HG02642 (cell line): ENCODE results near the gene SPDYE3.
"Not testable (repeated sequence)": the region's sequence is repeated elsewhere in the genome, so short reads cannot be mapped to it uniquely, and the experiment has no call there.

ENCODE experiments used
- ATAC-seq: cut with Tn5 transposase; IDR thresholded peaks from one replicate; pipeline ENCODE4 v1.9.1; 2021; ENCODE audit warnings: mild to moderate bottlenecking; ENCODE audit not compliant: unreplicated experiment, poor library complexity

SPDYE3 gene

DNA sequence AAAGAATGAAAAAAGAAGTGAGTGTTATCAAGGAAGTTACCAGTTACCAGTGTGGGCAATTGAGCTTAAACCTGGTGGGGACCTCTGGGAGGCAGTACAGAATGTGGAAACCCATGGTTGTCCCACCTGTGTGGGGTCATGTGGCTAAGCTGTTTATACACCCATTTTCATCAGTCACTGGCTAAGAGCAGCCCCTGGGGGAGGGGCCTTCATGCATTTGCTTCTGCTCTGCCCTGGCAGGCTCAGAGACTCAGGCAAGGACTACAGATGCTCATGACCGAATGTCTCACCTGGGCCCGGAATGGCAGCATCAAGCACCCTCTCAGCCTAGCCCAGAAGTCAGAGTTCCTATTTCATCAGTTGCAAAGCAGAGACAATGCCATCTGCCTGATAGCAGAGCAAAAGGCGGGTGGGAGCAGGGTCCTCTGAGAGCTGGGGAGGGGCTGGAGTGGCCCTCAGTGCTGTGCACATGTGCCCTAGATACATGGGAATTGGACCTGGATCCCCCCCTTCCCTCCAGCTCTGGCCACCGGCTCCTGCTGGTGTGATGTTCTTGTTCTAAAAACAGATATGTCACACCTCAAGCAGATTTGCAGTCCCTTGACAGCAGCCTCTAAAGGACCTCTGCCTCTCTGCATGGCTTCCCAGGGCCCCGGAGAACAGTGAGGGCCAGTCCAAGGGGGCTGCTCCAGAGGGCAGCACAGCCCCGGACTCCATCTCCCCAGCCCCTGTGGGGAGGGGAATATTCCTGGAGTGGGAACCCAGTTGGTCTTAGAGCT, 20.1 kb upstream of the SPDYE3 start:
- ATAC-seq, result not testable (repeated sequence)

DNA sequence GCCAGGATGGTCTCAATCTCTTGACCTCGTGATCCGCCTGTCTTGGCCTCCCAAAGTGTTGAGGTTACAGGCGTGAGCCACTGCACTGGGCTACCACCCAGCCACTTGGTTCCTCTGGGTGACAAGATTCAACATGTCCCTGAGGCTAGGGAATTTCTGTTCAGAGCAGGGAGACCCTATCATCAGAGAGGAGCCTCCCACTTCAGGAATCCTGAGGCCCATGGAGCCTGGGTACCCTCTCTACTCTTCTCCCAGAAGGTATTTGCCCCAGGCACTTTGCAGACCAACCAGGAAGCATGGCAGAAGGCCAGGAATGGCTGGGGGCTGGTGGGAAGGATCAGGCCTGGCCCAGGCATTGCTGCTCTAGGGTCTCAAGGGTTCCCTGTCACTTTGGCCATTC, 19.2 kb upstream of the SPDYE3 start:
- not testable (repeated sequence) for ATAC-seq

DNA sequence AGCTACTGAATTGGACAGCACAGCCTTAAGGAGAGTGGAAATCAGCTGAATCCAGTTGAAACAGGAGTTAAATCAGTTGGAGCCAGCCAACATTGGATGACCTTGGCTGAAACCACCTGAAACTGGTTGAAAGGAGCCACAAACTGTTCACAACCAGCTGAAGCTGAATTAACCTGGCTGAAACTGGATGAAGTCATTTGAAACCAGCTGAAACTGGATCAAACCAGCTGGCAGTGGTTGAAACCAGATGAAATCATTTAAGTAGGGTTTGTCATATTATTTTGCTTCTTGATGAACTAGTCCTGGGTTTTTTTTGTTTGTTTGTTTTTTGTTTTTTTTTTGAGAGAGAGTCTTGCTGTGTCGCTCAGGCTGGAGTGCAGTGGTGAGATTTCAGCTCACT, 15.3 kb upstream of the SPDYE3 start:
- not testable (repeated sequence) for ATAC-seq

DNA sequence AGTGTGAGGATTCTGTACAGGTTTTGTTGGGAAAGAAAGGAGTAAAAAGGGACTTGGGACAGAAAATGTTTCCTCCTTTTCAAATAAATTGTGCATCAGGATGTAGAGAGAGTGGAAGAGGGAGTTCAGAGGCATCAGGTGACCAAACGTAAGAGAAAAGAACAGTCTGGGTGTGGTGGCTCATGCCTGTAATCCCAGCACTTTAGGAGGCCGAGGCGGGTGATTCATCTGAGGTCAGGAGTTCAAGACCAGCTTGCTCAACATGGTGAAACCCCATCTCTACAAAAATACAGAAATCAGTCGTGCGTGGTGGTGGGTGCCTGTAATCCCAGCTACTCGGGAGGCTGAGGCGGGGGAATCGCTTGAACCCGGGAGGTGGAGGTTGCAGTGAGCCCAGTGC, 12.2 kb upstream of the SPDYE3 start:
- not testable (repeated sequence) for ATAC-seq

DNA sequence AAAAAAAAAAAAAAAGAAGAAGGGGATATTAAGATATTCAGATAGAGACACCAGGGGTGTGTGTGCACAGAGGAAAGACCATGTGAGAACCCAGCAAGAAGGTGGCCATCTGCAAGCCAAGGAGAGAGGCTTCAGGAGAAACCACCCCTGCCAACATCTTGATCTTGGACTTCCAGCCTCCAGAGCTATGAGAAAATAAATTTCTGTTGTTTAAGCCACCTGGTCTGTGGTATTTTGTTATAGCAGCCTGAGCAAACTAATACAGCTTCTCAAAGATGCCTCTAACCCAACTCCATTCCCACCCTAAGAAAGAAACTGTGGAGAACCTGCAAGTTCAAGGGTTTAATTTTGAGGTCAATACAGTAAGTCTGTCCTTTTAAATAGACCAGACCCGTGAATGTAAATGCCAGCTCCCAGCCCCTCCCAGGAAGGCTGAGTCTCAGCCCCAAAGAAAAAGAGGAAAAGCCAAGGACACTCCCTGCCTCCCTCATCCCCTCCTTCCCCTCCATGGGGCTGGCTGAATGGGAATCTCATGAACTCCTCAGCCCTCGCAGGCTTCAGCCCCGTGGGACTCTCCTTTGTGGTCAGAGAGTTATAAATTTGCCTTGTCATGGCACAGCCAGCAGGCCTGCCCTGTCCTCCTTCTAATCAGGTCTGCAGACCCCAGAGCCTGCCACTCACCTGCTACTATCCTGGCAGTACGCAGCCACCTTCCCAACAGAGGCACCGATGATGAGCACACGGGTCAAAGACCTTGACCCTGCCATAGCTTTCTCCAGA, 9.5 kb upstream of the SPDYE3 start:
- ATAC-seq, result not testable (repeated sequence)

DNA sequence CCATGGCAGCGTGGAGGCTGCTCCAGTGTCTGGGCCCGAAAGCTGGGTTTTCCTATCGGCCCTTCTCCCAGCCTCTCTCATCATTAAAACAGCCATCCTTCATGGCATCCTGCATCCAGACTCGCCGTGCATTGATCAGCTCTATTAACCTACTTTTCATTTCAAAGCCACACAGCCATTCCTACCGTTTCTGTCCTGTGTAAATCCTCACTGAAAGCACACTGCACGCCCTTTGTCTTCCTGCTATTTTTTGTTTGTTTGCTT, 8.9 kb upstream of the SPDYE3 start:
- not testable (repeated sequence) for ATAC-seq

DNA sequence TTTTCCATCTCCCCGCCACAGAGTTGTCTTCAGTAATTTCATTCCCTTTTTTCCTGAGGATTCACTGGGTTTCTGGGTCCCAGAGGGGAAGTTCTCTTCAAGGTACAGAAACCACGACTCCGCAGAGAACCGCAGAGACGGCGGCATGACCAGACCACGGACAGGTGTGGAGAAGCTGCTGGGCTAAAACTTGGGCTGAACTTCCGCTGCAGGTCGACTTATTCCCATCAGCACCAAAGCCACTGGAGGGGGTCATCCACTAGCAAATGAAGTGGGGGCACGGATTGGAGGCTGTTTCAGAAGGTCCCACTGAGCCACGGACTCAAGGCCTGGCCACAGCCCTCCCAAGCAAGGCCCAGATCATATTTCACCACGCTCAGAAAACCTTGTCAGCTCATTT, 3.0 kb upstream of the SPDYE3 start:
- ATAC-seq, result not testable (repeated sequence)

DNA sequence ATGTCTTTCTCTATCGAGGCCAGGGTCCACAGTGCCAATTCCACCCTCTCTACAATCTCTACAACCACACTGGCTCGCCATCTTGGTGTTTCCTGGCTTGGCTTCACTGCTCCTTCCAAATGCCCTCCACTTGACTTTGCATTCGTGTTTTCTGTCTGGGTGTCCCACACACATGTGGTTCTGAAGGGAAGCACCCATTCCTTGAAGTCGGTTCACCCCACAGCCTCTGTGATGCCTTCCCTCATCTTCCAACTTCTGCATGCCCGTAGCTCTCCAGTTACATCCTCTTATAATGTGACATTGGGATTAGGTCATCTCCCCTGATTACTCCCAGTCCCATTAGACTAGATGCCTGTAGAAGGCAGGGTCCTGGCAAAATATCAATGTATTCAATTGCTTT, 10.8 kb downstream of the SPDYE3 start:
- not testable (repeated sequence) for ATAC-seq

DNA sequence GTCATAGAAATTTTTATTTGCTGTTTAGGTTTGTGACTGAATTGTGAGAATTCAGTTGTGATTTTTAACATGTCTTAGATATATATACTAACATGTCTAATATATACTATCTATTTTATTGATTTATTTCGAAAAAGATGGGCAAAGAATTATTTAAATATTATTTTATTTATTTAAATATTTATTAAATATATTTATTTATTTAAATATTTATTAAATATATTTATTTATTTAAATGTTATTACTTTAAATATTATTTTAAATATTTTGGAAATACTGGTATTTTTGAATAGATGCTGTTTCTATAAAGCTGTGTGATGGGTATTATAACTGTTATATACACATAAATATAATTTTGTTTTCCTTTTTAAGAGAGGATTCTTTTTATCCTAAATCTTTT, 14.1 kb downstream of the SPDYE3 start:
- not testable (repeated sequence) for ATAC-seq

DNA sequence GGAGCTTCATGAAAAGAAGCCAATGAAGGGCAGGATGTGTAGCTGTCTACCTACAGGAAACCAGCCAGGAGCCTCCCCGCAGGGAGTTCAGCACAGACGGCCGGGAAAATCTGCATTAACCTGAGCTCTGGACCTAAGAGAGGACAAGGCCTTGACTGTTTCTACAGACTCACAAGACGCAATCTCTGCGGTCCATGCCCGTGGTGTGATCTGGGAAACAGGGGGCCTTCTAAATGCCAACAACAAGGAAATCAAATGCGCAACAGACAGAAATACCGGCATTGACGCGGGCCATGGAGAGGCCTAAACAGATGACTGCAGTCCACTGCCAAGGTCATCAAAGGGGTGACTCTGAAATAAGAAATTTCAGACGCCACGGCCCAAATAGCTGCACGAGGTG, 16.7 kb downstream of the SPDYE3 start:
- ATAC-seq, result not testable (repeated sequence)

DNA sequence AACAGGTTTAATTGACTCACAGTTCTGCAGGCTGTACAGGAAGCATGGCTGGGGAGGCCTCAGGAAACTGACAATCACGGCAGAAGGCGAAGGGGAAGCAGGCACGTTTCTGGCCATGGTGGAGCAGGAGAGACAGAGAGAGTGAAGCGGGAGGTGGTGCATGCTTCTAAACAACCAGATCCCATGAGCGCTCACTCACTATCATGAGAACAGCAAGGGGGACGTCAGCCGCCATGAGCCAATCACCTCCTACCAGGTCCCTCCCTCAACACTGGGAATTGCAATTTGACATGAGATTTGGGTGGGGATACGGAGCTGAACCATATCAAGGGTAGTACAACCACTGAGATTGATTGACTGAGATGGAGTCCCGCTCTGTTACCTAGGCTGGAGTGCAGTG, 18.2 kb downstream of the SPDYE3 start:
- ATAC-seq, result not testable (repeated sequence)

DNA sequence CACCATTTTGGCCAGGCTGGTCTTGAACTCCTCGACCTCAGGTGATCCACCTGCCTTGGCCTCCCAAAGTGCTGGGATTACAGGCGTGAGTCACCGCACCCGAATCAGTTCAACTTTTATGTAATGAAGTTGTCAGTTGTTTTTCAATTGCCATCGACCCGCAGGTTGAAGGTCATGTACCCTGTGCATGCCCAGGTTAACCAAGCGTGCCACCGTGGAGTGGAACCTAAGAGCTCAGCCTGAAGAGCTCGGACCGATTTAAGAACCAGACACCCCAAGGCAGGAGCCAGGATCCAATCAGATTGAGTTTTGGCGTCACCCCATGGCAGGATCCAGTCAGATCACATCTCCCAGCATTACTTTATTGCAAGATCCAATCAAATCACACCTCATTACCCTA, 19.4 kb downstream of the SPDYE3 start:
- ATAC-seq, result not testable (repeated sequence)

DNA sequence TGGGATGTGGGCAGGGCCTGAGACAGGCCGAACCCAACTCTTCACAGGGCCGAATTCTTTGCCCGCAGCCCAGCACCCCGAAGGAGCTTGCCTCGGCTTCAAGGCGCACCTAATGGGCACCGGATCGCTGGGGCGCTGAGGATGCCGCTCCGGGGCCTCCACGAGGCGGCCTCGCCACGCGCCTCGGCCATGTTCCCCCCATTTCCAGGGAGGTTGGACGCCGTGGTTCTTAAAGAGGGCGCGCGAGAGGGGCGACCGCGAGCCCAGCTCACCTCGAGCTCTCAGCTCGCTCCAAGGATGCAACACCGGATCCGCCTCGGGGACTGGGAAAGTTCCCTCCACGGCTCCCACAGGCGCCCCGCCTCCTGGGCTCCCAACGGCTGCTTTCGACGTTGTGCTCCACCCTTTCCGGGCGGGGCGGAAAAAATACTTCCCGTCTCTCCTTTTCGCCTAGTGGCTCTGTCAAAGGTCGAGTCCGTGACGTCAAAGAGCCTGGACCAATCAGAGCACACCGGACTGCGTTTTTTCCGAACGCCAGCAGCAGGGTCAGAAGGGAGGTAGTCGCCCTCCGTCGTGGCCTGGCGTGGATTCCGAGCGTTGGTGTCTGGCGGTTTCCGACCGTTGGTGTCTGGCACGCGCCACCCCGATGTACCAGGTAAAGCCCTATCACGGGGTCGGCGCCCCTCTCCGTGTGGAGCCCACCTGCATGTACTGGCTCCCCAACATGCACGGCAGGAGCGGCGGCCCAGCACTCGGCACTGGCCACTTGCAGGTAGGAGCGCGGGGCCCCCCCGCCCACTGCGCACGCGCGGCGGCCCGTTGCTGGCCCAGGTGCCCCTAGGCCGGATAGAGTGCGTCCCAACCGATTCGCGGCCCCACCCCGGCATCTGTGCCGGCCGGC, 28.3 kb downstream of the SPDYE3 start:
- ATAC-seq, result peak; percentile 95

DNA sequence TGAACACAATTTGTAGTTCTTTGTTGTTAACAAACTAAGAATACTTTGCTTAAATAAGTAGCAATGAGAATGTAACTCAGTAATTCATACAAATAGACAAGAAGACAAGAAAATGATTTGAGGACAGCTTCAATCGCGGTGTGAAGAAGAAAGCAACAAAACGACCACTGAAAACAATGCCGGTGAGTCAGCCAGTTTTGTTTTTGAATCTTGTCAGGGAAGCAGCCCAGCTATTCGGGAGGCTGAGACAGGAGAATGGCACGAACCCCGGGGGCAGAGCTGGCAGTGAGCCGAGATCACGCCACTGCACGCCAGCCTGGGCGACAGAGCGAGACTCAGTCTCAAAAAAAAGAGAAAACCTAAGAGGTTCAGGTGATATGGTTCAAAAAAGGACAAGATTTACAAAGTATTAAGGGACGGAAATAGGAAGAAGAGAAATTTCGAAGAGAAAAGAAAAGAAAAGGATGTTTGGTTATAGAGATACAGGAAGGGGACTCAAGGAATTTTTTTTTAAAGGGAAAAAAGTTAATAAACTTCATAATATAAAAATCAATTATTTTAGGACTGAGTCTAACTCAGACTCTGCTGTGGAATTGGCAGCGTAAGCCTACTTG, 30.7 kb downstream of the SPDYE3 start:
- not testable (repeated sequence) for ATAC-seq

DNA sequence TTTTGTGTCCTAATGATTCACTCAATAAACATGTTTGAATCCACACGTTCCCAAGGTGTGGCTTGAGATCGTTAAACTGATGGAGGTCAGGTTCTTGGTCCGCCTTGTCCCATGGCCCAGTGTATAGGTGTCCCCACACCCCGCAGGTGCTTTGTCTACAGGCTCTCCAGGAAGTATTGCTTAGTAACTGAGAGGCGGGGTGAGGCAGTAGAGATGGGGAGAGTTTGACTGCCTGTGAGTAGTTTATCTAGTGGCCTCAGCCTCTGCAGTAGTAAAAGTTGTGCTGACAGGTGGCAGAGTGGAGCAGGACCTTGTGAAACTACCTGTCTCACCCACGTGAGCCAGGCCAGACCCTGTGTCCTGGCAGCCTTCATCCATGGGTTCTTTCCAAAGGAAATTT, 33.8 kb downstream of the SPDYE3 start:
- ATAC-seq, result not testable (repeated sequence)

DNA sequence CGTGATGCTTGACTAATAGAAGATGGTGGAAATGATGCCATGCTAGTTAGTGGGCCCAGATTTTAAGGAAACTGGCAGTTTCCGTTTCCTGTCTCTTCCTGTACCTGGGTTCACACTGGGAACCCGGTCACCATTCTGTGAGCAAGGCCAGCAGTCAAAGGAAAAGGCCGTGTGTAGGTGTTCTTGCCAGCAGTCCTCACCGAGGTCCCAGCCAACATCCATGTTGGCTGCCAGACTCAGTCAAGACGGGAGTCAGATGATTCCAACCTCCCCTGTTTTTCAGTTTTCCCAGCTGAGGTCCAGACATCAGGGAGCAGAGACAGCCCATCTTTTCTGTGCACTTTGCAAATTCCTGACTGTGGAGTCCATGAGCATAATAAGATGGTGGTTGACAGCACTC, 35.3 kb downstream of the SPDYE3 start:
- ATAC-seq, result no peak

DNA sequence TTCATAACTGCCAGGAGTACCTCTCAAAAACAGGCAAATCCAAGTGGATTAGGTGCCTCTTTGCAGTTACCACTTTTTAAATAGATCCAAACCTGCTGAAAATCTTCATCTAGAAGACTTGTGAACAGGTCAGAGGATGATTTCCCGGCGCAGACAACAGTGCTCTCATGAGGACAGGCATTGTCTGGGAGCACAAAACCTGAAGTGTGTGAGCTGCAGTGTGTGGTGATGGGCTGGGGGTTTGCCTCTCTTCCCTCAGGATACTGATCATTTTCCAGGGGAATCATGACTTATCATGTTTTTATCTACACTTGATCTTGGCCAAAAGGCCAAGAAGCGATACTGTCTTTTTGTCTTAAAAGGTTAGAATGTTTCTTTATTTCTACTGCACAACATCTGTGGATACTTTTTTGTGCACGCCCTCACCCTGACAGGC, 36.6 kb downstream of the SPDYE3 start:
- peak; percentile 9 for ATAC-seq

DNA sequence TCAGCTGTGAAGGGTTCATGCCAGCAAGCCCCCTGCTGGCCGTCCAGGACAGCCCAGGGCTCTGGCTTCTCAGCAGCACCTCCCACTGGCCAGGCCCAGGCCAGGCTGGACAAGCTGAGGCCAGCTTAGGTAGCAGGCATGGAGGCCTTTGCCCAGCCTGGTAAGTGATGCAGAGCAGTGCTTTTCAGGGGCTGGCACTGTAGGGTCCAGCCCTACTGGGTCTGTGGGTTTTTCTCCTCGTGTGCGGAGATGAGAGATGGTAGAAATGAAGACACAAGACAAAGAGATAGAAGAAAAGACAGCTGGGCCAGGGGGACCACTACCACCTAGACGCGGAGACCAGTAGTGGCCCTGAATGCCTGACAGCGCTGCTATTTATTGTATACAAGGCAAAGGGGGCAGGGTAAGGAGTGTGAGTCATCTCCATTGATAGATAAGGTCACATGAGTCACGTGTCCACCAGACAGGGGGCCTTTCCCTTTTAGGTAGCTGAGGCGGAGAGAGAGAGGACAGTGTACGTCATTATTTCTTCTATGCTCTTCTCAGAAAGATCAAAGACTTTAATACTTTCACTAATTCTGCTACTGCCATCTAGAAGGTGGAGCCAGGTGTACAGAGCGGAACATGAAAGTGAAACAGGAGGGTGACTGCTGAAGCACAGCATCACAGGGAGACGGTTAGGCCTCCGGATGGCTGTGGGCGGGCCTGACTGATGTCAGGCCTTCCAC, 37.2 kb downstream of the SPDYE3 start:
- ATAC-seq, result peak; percentile 89

DNA sequence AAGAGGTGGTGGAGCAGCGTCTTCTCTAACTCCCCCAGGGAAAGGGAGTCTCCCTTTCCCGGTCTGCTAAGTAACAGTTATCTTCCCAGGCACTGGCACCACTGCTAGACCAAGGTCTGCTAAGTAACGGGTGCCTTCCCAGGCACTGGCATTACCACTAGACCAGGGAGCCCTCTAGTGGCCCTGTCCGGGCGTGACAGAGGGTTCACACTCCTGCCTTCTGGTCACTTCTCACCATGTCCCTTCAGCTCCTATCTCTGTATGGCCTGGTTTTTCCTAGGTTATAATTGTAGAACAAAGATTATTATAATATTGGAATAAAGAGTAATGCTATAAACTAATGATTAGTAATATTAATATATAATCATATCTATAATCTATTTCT, 37.8 kb downstream of the SPDYE3 start:
- peak; percentile 35 for ATAC-seq

DNA sequence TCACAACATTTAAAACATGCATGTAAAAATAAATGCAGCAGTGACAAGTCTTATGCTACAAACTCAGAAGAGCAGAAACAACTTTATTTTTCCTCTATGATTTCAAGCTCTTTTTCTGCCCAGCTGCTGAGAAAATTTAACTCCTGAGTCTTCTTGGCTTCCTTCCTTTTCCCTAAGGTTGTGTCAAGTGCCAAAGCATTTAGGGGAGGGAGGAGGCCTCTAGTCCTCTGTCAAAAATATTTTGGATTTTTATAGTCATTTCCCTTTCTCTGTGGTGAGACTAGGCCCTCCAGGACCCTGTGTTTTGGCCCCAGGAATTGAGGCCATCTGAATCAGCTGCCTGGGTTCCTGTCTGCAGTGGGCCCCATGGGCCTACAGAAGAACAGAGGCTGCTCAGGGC, 39.4 kb downstream of the SPDYE3 start:
- ATAC-seq, result no peak
